ENCODE results near the gene NELL2. TPM values are rescaled to one million over a fixed set of nuclear protein-coding genes. Genes with fewer than 3 reads are reported as not detected.
"Not testable (repeated sequence)": the region's sequence is repeated elsewhere in the genome, so short reads cannot be mapped to it uniquely, and the experiment has no call there.

The NELL2 gene
- 0.20 and 0.95 TPM in 2 replicates for total RNA-seq (2014; rRNA removed; shearing (Covaris generic))
- 10.2 and 11.3 TPM in 2 replicates for polyA plus RNA-seq (2015; cell fraction: cytosol; rRNA removed)
- polyA plus RNA-seq (2015; cell fraction: nucleus; rRNA removed): 13.0 and 18.4 TPM in 2 replicates

GRCh38 chr12:44875954-44876543, at the start of gene NELL2:
TSS of gene NELL2 (minus strand) at chr12:44876315. CDS start at chr12:44875869, 446 bp downstream.
- no peak for DNase-seq (ENCODE audit: low read depth)

- DNase-seq (ENCODE audit: low read depth): no peak
Observed at GRCh38 chr12:44921736-44922135, 45.6 kb upstream of the NELL2 start.

- no peak for DNase-seq (ENCODE audit: low read depth)
Observed at GRCh38 chr12:44917141-44917540, 41.0 kb upstream of the NELL2 start.

GRCh38 chr12:44915958-44916357, 39.8 kb upstream of the NELL2 start:
- no peak for DNase-seq (ENCODE audit: low read depth)

GRCh38 chr12:44904321-44904720, 28.2 kb upstream of the NELL2 start:
- DNase-seq (ENCODE audit: low read depth): no peak

GRCh38 chr12:44898108-44898507, 22.0 kb upstream of the NELL2 start:
- DNase-seq (ENCODE audit: low read depth): not testable (repeated sequence)

GRCh38 chr12:44889926-44890325, 13.8 kb upstream of the NELL2 start:
- DNase-seq (ENCODE audit: low read depth): no peak

GRCh38 chr12:44889162-44889561, 13.0 kb upstream of the NELL2 start:
- no peak for DNase-seq (ENCODE audit: low read depth)

GRCh38 chr12:44885902-44886301, 9.8 kb upstream of the NELL2 start:
- DNase-seq (ENCODE audit: low read depth): no peak

- no peak for DNase-seq (ENCODE audit: low read depth)
Observed at GRCh38 chr12:44881197-44881596, 5.1 kb upstream of the NELL2 start.

GRCh38 chr12:44876544-44877410, 662 bp upstream of the NELL2 start:
- no peak for DNase-seq (ENCODE audit: low read depth)

- DNase-seq (ENCODE audit: low read depth): no peak
Observed at GRCh38 chr12:44875417-44875953, 630 bp downstream of the NELL2 start.

- DNase-seq (ENCODE audit: low read depth): no peak
Observed at GRCh38 chr12:44874981-44875416, 1.1 kb downstream of the NELL2 start.

- no peak for DNase-seq (ENCODE audit: low read depth)
Observed at GRCh38 chr12:44873898-44874297, 2.2 kb downstream of the NELL2 start.

- no peak for DNase-seq (ENCODE audit: low read depth)
Observed at GRCh38 chr12:44869503-44869902, 6.6 kb downstream of the NELL2 start.

GRCh38 chr12:44863867-44864266, 12.2 kb downstream of the NELL2 start:
- no peak for DNase-seq (ENCODE audit: low read depth)

- no peak for DNase-seq (ENCODE audit: low read depth)
Observed at GRCh38 chr12:44859998-44860689, 16.0 kb downstream of the NELL2 start.

- no peak for DNase-seq (ENCODE audit: low read depth)
Observed at GRCh38 chr12:44858226-44858855, 17.8 kb downstream of the NELL2 start.

- no peak for DNase-seq (ENCODE audit: low read depth)
Observed at GRCh38 chr12:44852483-44852882, 23.6 kb downstream of the NELL2 start.

- DNase-seq (ENCODE audit: low read depth): no peak
Observed at GRCh38 chr12:44851586-44851985, 24.5 kb downstream of the NELL2 start.

- no peak for DNase-seq (ENCODE audit: low read depth)
Observed at GRCh38 chr12:44848703-44849085, 27.4 kb downstream of the NELL2 start.

Data from HT1080 (cell line).